ENCODE measurements around the gene RGSL1. TPM values are rescaled to one million over a fixed set of nuclear protein-coding genes. Genes with fewer than 3 reads are reported as not detected.

Gene RGSL1
- total RNA-seq, 2 experiments from 2014 or later, result not detected

GRCh38 chr1:182564406-182565004 is 114.6 kb downstream of the RGSL1 start:
- intact Hi-C loops (cut with DNase I, micrococcal nuclease), result no loop called here
- H3K36me3 Mint-ChIP-seq (ENCODE audit: low read depth), result no peaks in the 10 kb centered on the region
- H3K4me1 Mint-ChIP-seq (ENCODE audit: low read depth), result no peaks in the 10 kb centered on the region
- H3K27ac Mint-ChIP-seq, result no peak overlapping the region
- Histone ChIP-seq H3K36me3 (ENCODE audit: insufficient read depth, low read length) (no peaks in the 10 kb centered on the region), H3K4me1 (ENCODE audit: insufficient read depth, low read length) (no peaks in the 10 kb centered on the region), H3K9me3 (ENCODE audit: control insufficient read depth in 1 of 2, insufficient read depth in 1 of 2, low read length in 2 of 2) (no peaks in the 10 kb centered on the region), H3K4me3 (ENCODE audit: low read length) (no peak overlapping the region), H3K27me3 (ENCODE audit: control insufficient read depth in 1 of 2, insufficient read depth in 2 of 2, low read length in 2 of 2) (no peaks in the 10 kb centered on the region), H3K27ac (ENCODE audit: low read depth in 1 of 2, low read length in 2 of 2) (no peak overlapping the region)
- POLR2A ChIA-PET, result no interaction called here
- no peak for ATAC-seq (ENCODE audit: poor library complexity)
- H3K9me3 Mint-ChIP-seq, result no peaks in the 10 kb centered on the region
- no peak overlapping the region for H3K4me3 Mint-ChIP-seq
- CTCF ChIA-PET, result interaction anchor here (1.2 kb wide), 1 partner anchor 31 kb away, joined by 3 read pairs; no protein-coding TSS in a partner anchor
- TF ChIP-seq CTCF (IDR thresholded peaks at IDR 0.05), result no peak
- H3K27me3 Mint-ChIP-seq, result no peaks in the 10 kb centered on the region
- DNase-seq, result no peak

- DNase-seq (no peak), ATAC-seq (ENCODE audit: poor library complexity) (no peak)
- Mint-ChIP-seq H3K9me3 (no peaks in the 10 kb centered on the region), H3K4me1 (ENCODE audit: low read depth) (no peaks in the 10 kb centered on the region), H3K4me3 (no peak overlapping the region), H3K36me3 (ENCODE audit: low read depth) (no peaks in the 10 kb centered on the region), H3K27me3 (no peaks in the 10 kb centered on the region), H3K27ac (no peak overlapping the region)
- intact Hi-C loops (cut with DNase I, micrococcal nuclease), result no loop called here
- POLR2A ChIA-PET, result no interaction called here
- Histone ChIP-seq H3K36me3 (ENCODE audit: insufficient read depth, low read length) (no peaks in the 10 kb centered on the region), H3K9me3 (ENCODE audit: control insufficient read depth in 1 of 2, insufficient read depth in 1 of 2, low read length in 2 of 2) (no peaks in the 10 kb centered on the region), H3K27me3 (ENCODE audit: control insufficient read depth in 1 of 2, insufficient read depth in 2 of 2, low read length in 2 of 2) (no peaks in the 10 kb centered on the region), H3K4me1 (ENCODE audit: insufficient read depth, low read length) (no peaks in the 10 kb centered on the region), H3K4me3 (ENCODE audit: low read length) (no peak overlapping the region), H3K27ac (ENCODE audit: low read depth in 1 of 2, low read length in 2 of 2) (no peak overlapping the region)
- CTCF ChIA-PET, result no interaction called here
- TF ChIP-seq CTCF (IDR thresholded peaks at IDR 0.05), result no peak
Measured at GRCh38 chr1:182565537-182565936, 115.6 kb downstream of the RGSL1 start.

- peaks cover 2% of the 10 kb centered on the region for H3K36me3 ChIP-seq (ENCODE audit: insufficient read depth, low read length)
- H3K4me1 Mint-ChIP-seq (ENCODE audit: low read depth), result no peaks in the 10 kb centered on the region
- no peak overlapping the region for H3K27ac ChIP-seq (ENCODE audit: low read depth in 1 of 2, low read length in 2 of 2)
- DNase-seq (no peak), ATAC-seq (ENCODE audit: poor library complexity) (no peak)
- no peaks in the 10 kb centered on the region for H3K9me3 ChIP-seq (ENCODE audit: control insufficient read depth in 1 of 2, insufficient read depth in 1 of 2, low read length in 2 of 2)
- H3K9me3 Mint-ChIP-seq, result no peaks in the 10 kb centered on the region
- no peaks in the 10 kb centered on the region for H3K4me1 ChIP-seq (ENCODE audit: insufficient read depth, low read length)
- no peak overlapping the region for H3K4me3 Mint-ChIP-seq
- peaks cover 3% of the 10 kb centered on the region for H3K36me3 Mint-ChIP-seq (ENCODE audit: low read depth)
- CTCF ChIA-PET, result no interaction called here
- intact Hi-C loops (cut with DNase I, micrococcal nuclease), result no loop called here
- H3K27me3 ChIP-seq (ENCODE audit: control insufficient read depth in 1 of 2, insufficient read depth in 2 of 2, low read length in 2 of 2), result no peaks in the 10 kb centered on the region
- no peak overlapping the region for H3K27ac Mint-ChIP-seq
- no peak for TF ChIP-seq CTCF (IDR thresholded peaks at IDR 0.05)
- POLR2A ChIA-PET, result no interaction called here
- no peaks in the 10 kb centered on the region for H3K27me3 Mint-ChIP-seq
- no peak overlapping the region for H3K4me3 ChIP-seq (ENCODE audit: low read length)
Measured at GRCh38 chr1:182567629-182568028, 117.7 kb downstream of the RGSL1 start.

Measured in CD4-positive, alpha-beta T cell (primary cell).